T-helper 2 cell treated with Interferon-gamma antibody and Interleukin-4, amounts not matched to agents 5 μg/mL and 100 μg/mL, for 36 hours (primary cell): ENCODE results near the gene SSBP2.
"Not testable (repeated sequence)": the region's sequence is repeated elsewhere in the genome, so short reads cannot be mapped to it uniquely, and the experiment has no call there.

ENCODE experiments used
- DNase-seq: peaks from one replicate; pipeline ENCODE4 v3.0.0; 2021; ENCODE audit warnings: low spot score
- H3K27ac Mint-ChIP-seq: one replicate; pipeline ENCODE4 v1.8.0; 2021; ENCODE audit warnings: mild to moderate bottlenecking, mixed read lengths
- H3K27me3 Mint-ChIP-seq: one replicate; pipeline ENCODE4 v1.8.0; 2021; ENCODE audit warnings: low read depth, mixed read lengths
- H3K36me3 Mint-ChIP-seq: one replicate; pipeline ENCODE4 v1.8.0; 2021; ENCODE audit warnings: low read depth, mixed read lengths
- H3K4me1 Mint-ChIP-seq: one replicate; pipeline ENCODE4 v1.8.0; 2021; ENCODE audit warnings: low read depth, mixed read lengths
- H3K4me3 Mint-ChIP-seq: one replicate; pipeline ENCODE4 v1.8.0; 2022; ENCODE audit warnings: mild to moderate bottlenecking, moderate library complexity, mixed read lengths
- H3K9me3 Mint-ChIP-seq: one replicate; pipeline ENCODE4 v1.8.0; 2021; ENCODE audit warnings: mixed read lengths

SSBP2 gene

DNA sequence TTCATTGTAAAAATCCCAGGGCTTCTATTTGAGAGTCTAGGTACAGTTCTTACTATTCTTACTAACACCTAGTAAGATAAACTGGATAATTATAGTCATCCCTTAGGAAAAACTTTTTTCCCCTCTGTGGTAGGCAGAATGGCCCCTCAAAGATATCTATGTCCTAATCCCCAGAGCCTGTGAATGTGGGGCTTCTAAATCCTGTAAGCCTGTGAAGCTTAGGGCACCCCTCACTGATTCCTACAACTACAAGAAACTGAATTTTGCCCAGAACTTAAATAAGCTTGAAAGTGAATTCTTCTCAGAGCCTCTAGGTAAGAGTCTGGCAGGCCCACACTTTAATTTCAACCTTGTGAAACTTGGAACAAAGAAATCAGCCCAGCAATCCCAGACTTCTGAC lies 226.9 kb downstream of the SSBP2 start:
- Mint-ChIP-seq H3K9me3 (no peaks in the 10 kb centered on the region), H3K4me1 (peaks cover 13% of the 10 kb centered on the region), H3K36me3 (peaks cover 10% of the 10 kb centered on the region), H3K4me3 (no peak overlapping the region), H3K27ac (no peak overlapping the region), H3K27me3 (no peaks in the 10 kb centered on the region)
- DNase-seq, result no peak

DNA sequence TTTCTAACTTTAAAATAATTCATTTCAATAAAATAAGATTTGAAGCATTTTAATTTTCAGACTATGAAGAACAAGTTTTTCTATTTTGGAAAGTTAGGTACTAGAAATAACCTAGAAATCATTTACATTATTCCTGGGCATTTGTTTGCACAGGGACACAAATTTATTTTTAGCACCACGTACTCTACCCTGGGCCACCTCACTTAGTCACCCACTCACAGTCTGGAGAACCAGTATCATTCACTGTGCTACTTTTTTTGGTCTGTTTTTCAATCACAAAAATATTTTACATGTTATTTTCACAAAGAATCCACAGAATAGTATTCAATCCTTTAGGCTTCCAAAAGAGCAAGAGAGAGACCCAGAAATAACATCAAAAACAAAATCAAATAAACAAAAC lies 228.3 kb downstream of the SSBP2 start:
- Mint-ChIP-seq H3K4me3 (no peak overlapping the region), H3K27me3 (no peaks in the 10 kb centered on the region), H3K36me3 (peaks cover 7% of the 10 kb centered on the region), H3K4me1 (peaks cover 13% of the 10 kb centered on the region), H3K27ac (no peak overlapping the region), H3K9me3 (no peaks in the 10 kb centered on the region)
- no peak for DNase-seq

DNA sequence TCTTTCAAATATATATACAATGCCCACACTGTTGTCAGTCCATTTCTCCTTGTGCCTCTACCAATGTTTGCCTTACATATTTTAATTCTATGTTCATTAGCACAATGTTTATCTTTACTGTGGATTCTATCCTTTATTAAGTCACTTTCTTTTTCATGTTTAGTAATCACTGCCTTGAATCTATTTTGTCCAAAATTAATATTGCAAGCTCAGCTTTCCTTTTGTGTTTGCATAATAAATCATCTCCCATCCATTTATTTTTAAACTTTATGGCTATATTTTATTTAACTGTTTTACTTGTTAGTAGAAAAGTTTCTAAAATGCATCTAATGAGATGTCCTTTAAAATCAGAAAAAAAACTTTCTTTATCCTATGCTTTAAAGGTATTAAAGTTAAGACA lies 230.1 kb downstream of the SSBP2 start:
- Mint-ChIP-seq H3K27ac (no peak overlapping the region), H3K4me3 (no peak overlapping the region), H3K9me3 (no peaks in the 10 kb centered on the region), H3K36me3 (peaks cover 4% of the 10 kb centered on the region), H3K4me1 (peaks cover 9% of the 10 kb centered on the region), H3K27me3 (no peaks in the 10 kb centered on the region)
- DNase-seq, result no peak

DNA sequence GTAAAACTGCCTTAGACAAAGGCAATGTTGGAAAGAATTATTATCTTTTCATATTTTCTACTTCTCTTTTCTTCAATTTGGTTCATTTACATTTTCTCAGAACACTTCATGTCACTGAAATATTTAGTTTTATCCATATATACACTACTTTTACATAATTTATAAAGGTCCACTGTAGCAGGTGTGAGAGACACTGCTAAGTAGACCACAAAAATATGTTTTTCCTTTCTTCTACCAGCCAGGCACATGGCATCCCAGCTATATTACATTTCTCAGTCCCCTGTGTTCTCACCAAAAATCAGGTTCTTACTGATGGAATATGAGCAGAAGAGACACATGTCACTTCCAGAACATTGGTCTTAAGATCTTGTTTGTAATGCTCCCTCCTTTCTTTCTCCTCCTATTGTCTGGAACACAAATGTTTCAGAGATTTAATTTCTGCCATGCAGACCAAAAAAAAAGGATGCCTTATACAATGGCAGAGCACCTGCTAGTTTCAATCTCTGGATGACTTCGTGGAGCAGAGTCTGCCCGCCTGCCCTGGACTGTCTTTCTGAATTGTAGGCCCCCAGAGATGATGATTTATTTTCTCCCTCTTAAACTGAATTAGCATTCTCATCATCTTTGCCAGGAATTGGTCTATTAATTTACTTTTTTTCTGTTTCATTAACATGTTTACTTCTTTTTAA lies 231.5 kb downstream of the SSBP2 start:
- peaks cover 1% of the 10 kb centered on the region for H3K36me3 Mint-ChIP-seq
- H3K9me3 Mint-ChIP-seq, result no peaks in the 10 kb centered on the region
- peaks cover 3% of the 10 kb centered on the region for H3K4me1 Mint-ChIP-seq
- no peak overlapping the region for H3K4me3 Mint-ChIP-seq
- DNase-seq, result no peak
- H3K27ac Mint-ChIP-seq, result no peak overlapping the region
- H3K27me3 Mint-ChIP-seq, result no peaks in the 10 kb centered on the region

DNA sequence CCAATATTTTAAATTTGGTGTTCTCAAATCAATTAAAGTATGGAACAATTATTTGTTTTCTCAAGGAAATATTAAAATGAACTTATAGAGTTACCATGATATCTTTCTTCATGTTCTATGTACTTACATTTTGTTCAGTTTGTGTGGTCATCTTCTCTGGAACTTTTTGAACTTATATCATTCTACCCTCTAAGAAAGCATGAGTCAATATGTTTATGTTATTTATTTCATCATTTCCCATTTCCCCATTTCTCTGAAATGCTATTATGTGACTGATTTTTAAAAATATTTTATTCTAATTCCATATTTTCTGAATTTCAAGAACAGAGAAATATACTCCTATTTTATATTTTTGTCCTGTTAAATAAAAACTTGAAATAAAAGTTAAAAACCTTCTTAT lies 233.4 kb downstream of the SSBP2 start:
- Mint-ChIP-seq H3K4me1 (peaks cover 3% of the 10 kb centered on the region), H3K27me3 (no peaks in the 10 kb centered on the region), H3K9me3 (no peaks in the 10 kb centered on the region), H3K4me3 (no peak overlapping the region), H3K27ac (no peak overlapping the region), H3K36me3 (no peaks in the 10 kb centered on the region)
- no peak for DNase-seq

DNA sequence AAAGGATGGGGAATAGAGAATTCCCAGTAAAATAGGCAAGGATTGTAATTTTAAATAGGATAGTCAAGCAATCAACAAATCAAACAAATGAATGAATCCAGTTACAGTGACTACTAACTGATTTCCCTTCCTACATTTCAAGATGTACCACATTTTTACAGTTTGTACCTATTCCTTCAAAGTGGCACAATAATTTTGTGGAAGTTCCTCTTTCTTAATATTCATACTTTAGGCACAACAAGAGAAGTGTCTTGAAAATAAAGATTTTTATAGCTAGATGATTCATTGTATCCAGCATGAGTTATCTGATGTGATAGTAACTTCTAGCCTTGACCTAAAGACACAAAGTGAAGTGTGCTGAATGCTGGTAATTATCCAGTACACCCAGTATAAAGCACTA lies 234.8 kb downstream of the SSBP2 start:
- no peak overlapping the region for H3K27ac Mint-ChIP-seq

DNA sequence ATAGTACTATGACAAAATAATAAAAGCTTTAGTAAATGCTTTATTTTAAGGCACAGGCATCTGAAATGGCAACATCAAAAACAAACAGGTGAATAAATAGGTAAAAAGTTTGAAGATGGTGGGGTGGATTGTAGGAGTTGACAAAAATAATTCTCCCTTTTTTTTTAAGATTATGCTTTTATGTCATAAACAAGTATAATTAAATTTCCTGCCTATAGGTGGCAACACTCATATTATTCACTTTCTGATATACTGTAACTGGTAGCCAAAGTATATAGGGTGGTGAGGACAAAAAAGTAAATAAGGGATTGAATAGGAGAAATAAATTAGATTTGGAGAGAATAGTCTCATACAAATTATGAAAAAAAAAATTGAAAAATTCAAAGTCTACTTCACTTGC lies 236.9 kb downstream of the SSBP2 start:
- Mint-ChIP-seq H3K9me3 (no peaks in the 10 kb centered on the region), H3K27ac (no peak overlapping the region), H3K4me1 (peaks cover 1% of the 10 kb centered on the region), H3K27me3 (no peaks in the 10 kb centered on the region), H3K4me3 (no peak overlapping the region), H3K36me3 (peaks cover 1% of the 10 kb centered on the region)
- no peak for DNase-seq

More for the DNA sequence above, 234.8 kb downstream of the SSBP2 start:
- Mint-ChIP-seq H3K27me3 (no peaks in the 10 kb centered on the region), H3K36me3 (no peaks in the 10 kb centered on the region), H3K4me1 (peaks cover 3% of the 10 kb centered on the region), H3K9me3 (no peaks in the 10 kb centered on the region), H3K4me3 (no peak overlapping the region)
- DNase-seq, result no peak

DNA sequence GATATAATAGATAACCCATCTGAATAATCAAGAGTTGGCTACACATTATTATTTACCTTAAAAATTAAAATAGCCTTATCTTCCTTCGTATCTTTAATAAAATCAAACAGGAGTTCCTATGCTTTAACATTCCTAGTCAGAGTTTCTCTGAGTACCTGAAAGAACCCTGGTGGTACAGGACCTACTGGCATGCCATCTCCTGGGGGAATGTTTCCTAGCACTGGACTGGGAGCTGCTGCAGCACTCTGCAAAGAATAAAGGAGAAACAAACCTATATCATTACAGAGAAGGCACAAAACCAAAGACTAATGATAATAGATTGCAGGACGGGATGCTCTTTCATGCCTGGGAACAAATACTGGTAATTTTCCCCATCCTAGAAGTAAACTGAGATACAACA lies 237.4 kb downstream of the SSBP2 start:
- Mint-ChIP-seq H3K27me3 (no peaks in the 10 kb centered on the region), H3K27ac (no peak overlapping the region), H3K4me3 (no peak overlapping the region), H3K9me3 (no peaks in the 10 kb centered on the region), H3K36me3 (peaks cover 1% of the 10 kb centered on the region), H3K4me1 (peaks cover 1% of the 10 kb centered on the region)
- no peak for DNase-seq

DNA sequence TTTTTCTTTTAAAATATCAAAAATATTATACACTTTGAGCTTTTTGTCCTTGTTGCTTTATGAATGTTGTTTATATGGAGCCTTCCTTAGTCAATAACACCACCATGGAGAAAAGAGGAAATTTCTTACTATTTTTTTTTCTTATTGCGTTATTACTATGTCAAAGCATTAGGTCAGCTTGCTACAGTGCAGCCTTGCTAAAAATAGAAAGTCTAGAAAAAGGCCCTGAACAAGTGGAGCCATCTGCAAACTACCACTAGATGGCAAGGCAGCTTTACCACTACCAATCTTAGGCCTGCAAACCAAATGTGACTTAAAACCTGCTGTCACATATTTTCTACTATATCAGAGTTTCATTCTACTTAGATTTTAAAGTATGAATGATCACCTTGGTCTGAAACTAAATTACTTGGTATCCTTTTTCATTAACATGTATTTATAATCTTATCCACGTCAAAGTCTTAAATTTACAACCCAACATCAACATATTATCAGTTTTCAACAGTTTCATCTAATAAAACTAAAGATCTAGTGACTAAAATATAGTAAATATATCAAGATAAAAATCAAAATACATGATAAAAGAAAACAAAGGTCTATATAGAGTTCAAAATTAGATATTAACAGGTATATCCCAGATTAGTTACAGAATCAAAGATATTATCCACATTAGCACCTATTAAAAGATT lies 243.9 kb downstream of the SSBP2 start:
- no peak overlapping the region for H3K27ac Mint-ChIP-seq
- peak; percentile 30 for DNase-seq

DNA sequence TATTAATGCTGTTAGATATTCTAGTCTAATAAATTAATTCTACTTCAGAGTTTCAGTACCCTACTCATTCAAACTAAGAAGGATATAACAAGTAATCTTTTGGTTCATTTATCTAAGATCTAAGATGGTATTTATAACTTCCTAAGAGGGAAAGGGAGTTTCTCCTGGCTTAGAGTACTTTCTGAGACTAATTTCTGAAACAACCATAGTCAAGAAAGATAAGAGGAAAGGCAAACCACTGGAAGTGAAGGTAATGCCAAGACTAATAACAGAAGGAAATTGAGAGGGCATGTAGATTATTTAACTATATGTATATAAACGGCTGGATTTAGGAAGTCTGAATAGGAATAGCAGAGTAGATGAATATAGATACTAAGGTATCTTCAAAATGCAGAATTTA lies 244.5 kb downstream of the SSBP2 start:
- peaks cover 7% of the 10 kb centered on the region for H3K4me1 Mint-ChIP-seq
- H3K36me3 Mint-ChIP-seq, result peaks cover 11% of the 10 kb centered on the region
- H3K4me3 Mint-ChIP-seq, result no peak overlapping the region
- DNase-seq, result no peak
- no peaks in the 10 kb centered on the region for H3K27me3 Mint-ChIP-seq
- H3K9me3 Mint-ChIP-seq, result no peaks in the 10 kb centered on the region
- no peak overlapping the region for H3K27ac Mint-ChIP-seq

More for the DNA sequence above, 243.9 kb downstream of the SSBP2 start:
- H3K27me3 Mint-ChIP-seq, result no peaks in the 10 kb centered on the region
- no peaks in the 10 kb centered on the region for H3K9me3 Mint-ChIP-seq
- H3K4me3 Mint-ChIP-seq, result no peak overlapping the region
- H3K36me3 Mint-ChIP-seq, result peaks cover 8% of the 10 kb centered on the region
- H3K4me1 Mint-ChIP-seq, result peaks cover 7% of the 10 kb centered on the region

DNA sequence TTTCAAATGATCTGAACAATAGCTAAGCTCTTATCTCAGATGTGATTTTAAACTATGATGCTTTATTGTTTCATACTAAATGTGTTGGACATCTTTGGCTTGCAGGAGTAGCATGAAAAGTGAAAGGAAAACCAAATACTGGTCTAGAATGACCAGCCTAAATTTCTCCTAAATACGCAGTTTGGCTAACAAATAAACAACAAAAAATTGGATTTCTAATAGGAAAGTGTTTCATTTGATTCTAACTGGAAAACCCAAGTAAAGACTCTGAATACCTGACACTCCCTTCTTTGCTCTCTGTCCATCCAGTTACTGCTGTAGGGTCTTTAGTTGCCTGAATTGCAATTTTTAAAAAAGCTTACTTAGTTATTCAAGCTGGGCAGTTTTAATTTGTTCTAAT lies 245.2 kb downstream of the SSBP2 start:
- Mint-ChIP-seq H3K36me3 (peaks cover 9% of the 10 kb centered on the region), H3K9me3 (no peaks in the 10 kb centered on the region), H3K27me3 (no peaks in the 10 kb centered on the region), H3K4me3 (no peak overlapping the region), H3K27ac (no peak overlapping the region), H3K4me1 (peaks cover 6% of the 10 kb centered on the region)
- DNase-seq, result no peak

DNA sequence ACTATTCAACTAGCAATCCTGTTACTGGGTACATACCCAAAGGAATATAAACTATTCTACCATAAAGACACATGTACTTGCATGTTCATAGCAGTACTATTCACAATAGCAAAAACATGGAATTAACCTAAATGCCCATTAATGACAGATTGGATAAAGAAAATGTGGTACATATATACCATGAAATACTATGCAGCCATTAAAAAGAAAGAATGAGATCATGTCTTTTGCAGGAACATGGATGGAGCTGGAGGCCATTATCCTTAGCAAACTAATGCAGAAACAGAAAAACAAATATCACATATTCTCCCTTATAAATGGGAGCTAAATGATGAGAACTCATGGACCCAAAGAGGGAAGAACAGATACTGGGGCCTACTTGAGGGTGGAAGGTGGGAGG lies 247.3 kb downstream of the SSBP2 start:
- DNase-seq, H3K27ac Mint-ChIP-seq, H3K36me3 Mint-ChIP-seq, H3K4me3 Mint-ChIP-seq, H3K4me1 Mint-ChIP-seq, H3K27me3 Mint-ChIP-seq, H3K9me3 Mint-ChIP-seq: not testable (repeated sequence)

DNA sequence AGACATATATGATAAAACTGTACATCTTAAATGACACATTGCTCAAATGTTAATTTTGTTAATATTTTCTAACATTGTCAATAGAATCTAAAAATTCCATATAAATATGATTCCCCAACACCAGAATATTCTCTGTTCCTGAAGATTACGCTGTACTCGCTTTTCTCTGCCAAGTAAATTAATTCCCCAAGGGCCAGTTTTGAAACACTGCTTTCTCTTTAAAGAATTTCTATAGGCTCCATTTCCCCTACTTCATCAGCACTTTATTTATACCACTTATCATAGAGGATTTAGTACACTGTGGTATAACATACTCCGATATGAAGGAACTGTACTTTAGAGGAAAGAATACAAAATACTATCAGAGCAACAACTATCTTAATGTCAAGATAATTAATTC lies 255.6 kb downstream of the SSBP2 start:
- no peaks in the 10 kb centered on the region for H3K4me1 Mint-ChIP-seq
- no peak for DNase-seq
- no peak overlapping the region for H3K4me3 Mint-ChIP-seq
- H3K36me3 Mint-ChIP-seq, result no peaks in the 10 kb centered on the region
- no peak overlapping the region for H3K27ac Mint-ChIP-seq
- no peaks in the 10 kb centered on the region for H3K27me3 Mint-ChIP-seq
- no peaks in the 10 kb centered on the region for H3K9me3 Mint-ChIP-seq

DNA sequence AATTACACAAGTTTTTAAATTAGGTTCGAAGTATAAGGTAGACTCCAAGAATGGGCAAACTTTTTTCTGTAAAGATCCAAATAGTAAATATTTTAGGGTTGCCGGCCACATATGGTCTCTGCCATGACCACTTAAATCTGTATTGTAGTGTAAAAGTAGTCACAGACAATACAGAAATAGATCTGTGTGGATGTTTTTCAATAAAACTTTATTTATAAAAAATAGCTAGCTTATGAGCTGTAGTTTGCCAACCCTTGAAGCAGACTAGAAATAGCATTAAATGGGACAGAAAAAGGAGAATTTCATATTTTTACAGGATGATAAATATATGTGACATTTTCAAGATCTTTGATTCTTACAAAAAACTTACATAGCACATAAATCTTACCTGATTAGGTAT lies 262.0 kb downstream of the SSBP2 start:
- no peaks in the 10 kb centered on the region for H3K4me1 Mint-ChIP-seq
- no peaks in the 10 kb centered on the region for H3K27me3 Mint-ChIP-seq
- H3K36me3 Mint-ChIP-seq, result no peaks in the 10 kb centered on the region
- no peak overlapping the region for H3K27ac Mint-ChIP-seq
- no peak overlapping the region for H3K4me3 Mint-ChIP-seq
- no peak for DNase-seq
- H3K9me3 Mint-ChIP-seq, result no peaks in the 10 kb centered on the region

DNA sequence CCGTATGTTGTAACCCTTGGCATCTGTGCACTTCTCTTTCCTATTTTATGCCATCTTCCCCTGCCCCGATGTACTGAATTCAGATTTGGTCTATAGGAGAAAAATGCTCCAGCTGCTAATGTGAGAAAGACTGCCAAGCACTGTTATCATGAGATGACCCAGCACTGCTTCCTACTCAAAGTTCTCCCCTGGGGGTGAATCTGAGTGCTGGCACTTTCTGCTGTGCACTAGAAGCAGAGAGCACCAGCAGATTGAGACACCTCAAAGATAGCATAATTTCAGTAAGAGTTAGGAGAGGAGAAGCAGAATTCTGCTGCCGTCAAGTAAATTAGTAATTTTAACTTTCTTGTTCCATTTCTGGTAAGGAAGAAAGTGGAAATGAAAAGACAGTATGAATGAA lies 264.2 kb downstream of the SSBP2 start:
- no peak overlapping the region for H3K4me3 Mint-ChIP-seq
- no peaks in the 10 kb centered on the region for H3K27me3 Mint-ChIP-seq
- no peak overlapping the region for H3K27ac Mint-ChIP-seq
- H3K9me3 Mint-ChIP-seq, result no peaks in the 10 kb centered on the region
- DNase-seq, result no peak
- H3K4me1 Mint-ChIP-seq, result no peaks in the 10 kb centered on the region
- H3K36me3 Mint-ChIP-seq, result peaks cover 2% of the 10 kb centered on the region
